ENCODE measurements around the gene BLOC1S3. TPM values are rescaled to one million over a fixed set of nuclear protein-coding genes. Genes with fewer than 3 reads are reported as not detected.

The BLOC1S3 gene
- total and polyA plus RNA-seq, 10 donors, result 5.0 to 31.7 (median 16.4) TPM

DNA sequence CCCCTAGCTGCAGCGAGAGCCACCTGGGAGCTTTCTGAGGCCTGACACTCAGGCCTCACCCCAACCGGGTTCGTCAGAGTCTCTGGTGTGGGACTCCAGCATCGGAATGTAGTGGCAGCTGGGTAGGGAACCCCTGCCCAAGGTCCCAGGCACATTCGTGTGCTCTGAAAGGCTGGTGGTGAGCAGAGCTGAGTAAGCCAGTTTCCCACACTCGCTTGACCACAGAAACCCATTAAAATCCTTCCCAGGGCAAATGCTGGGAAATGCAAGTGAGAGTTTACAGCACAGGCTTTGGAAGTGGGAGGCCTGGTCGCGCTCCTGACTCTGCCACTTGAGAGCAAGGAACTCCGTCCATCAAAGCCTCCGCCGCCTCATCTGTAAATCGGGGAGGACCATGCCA, 4.8 kb upstream of the BLOC1S3 start:
- H3K9me3 ChIP-seq, result no peaks in the 10 kb centered on the region
- peak overlapping the region in 1 of 8 donors; percentile 10 for H3K27ac ChIP-seq
- intact Hi-C loops (cut with DNase I; ENCODE audit: low total_unique reads), result no loop called here
- no peak for DNase-seq
- H3K27me3 ChIP-seq (replicated peaks in 1 of 7), result no peaks in the 10 kb centered on the region
- no peak overlapping the region for H3K4me3 ChIP-seq
- peaks cover 0 to 3% (median 0%) of the 10 kb centered on the region in 6 donors for H3K36me3 ChIP-seq
- TF ChIP-seq POLR2A (IDR thresholded peaks at IDR 0.05), result no peak
- TF ChIP-seq POLR2AphosphoS5 (IDR thresholded peaks at IDR 0.05), result no peak
- TF ChIP-seq CTCF (IDR thresholded peaks at IDR 0.05 in 8 of 11, conservative IDR thresholded peaks at IDR 0.05 in 3 of 11), result no peak
- WGBS, 5 donors, result 63 to 73% (median 67%) methylated on average over 12 of the region's 12 CpGs
- H3K4me1 ChIP-seq, result peaks cover 24 to 82% (median 60%) of the 10 kb centered on the region in 6 donors

DNA sequence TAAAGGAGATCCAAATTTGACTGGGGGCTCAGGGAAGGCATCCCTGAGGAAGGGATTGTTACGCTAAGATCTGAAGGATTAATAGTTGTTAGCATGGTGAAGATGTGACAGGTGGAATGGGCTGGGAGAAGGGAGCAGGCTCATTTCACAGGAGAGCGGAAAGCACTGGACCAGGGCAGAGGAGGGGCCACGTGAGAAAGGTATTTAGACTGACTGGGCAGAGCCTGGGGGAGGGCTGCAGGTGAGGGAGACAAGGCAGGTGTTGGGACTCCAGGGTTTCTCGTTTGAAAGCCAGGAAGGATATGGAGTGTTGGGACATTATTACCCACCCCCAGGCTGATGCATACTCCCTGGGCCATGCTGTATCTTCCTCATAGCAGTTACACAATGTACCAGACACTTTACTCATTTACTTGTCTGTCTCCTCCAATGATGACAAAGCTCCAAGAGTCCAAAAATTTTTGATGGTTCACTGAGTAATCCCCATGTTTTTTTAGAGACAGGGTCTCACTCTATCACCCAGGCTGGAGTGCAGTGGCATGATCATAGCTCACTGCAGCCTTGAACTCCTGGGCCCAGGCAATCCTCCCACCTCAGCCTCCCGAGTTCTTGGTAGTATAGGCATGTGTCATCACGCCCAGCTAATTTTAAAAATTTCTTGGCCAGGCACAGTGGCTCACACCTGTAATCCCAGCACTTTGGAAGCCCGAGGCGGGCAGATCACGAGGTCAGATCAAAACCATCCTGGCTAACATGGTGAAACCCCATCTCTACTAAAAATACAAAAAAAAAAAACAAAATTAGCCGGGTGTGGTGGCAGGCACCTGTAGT, 2.9 kb upstream of the BLOC1S3 start:
- intact Hi-C loops (cut with DNase I; ENCODE audit: low total_unique reads), result no loop called here
- H3K36me3 ChIP-seq, result peaks cover 0 to 6% (median 0%) of the 10 kb centered on the region in 6 donors
- 77 to 87% (median 84%) methylated on average over 10 of the region's 10 CpGs for WGBS, 5 donors
- no peaks in the 10 kb centered on the region for H3K9me3 ChIP-seq
- peak overlapping the region in 2 of 8 donors; percentile 44 to 91 for H3K27ac ChIP-seq
- no peak for TF ChIP-seq POLR2A (IDR thresholded peaks at IDR 0.05)
- H3K4me1 ChIP-seq, result peaks cover 29 to 79% (median 60%) of the 10 kb centered on the region in 6 donors
- no peak for DNase-seq
- no peak overlapping the region for H3K4me3 ChIP-seq
- H3K27me3 ChIP-seq (replicated peaks in 1 of 7), result no peaks in the 10 kb centered on the region

DNA sequence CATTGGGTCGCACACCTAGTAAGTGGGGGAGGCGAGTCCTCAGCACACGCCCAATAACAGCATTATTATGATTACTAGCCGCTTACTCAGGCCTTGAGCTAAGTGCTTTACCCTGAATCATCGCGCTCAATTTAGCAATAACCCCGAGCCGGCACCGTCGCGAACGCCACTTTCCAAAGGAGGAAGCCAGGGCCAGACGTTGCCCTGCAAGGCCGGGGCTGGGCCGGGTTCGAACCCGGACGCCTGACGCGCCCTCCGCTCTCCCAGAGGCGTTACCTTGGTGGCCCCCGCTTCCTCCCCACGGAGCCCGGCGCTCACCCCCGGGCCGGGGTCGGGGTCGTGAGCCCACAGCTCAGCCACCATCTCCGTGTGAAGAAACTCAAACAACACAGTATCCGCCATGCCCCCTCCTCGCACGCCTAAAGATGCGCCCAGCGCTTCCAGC, 745 bp upstream of the BLOC1S3 start, which contains the start of gene TRAPPC6A:
Gene TRAPPC6A, minus strand, starts transcription at position 421 of the 445 bp plus-strand sequence. Its CDS starts 19 bp downstream, at position 402.
- H3K27me3 ChIP-seq (replicated peaks in 1 of 7), result no peaks in the 10 kb centered on the region
- DNase-seq, result no peak
- intact Hi-C loops (cut with DNase I; ENCODE audit: low total_unique reads), result no loop called here
- TF ChIP-seq POLR2AphosphoS5 (IDR thresholded peaks at IDR 0.05), result peak; percentile 85 to 96 (median 93)
- TF ChIP-seq POLR2A (IDR thresholded peaks at IDR 0.05), result no peak
- H3K4me1 ChIP-seq, result peaks cover 19 to 81% (median 59%) of the 10 kb centered on the region in 6 donors
- WGBS, 5 donors, result 0 to 1% (median 0%) methylated on average over 31 to 36 of the region's 36 CpGs
- H3K36me3 ChIP-seq, result peaks cover 0 to 24% (median 0%) of the 10 kb centered on the region in 6 donors
- peak within 1 kb of the TSS; percentile 65 to 99 (median 87) for H3K4me3 ChIP-seq
- H3K9me3 ChIP-seq, result no peaks in the 10 kb centered on the region
- H3K27ac ChIP-seq, result peak within 1 kb of the TSS; percentile 84 to 97 (median 94)

GRCh38 chr19:45179072-45179891, 698 bp downstream of the BLOC1S3 start:
- DNase-seq, result peak; percentile 91
- no peak for TF ChIP-seq POLR2AphosphoS5 (IDR thresholded peaks at IDR 0.05)
- TF ChIP-seq CTCF (IDR thresholded peaks at IDR 0.05 in 8 of 11, conservative IDR thresholded peaks at IDR 0.05 in 3 of 11), result no peak
- no peak for TF ChIP-seq POLR2A (IDR thresholded peaks at IDR 0.05)
- Histone ChIP-seq H3K27ac (peak overlapping the region; percentile 83 to 97 (median 94)), H3K36me3 (peaks cover 0 to 24% (median 0%) of the 10 kb centered on the region in 6 donors), H3K9me3 (no peaks in the 10 kb centered on the region), H3K4me1 (peaks cover 19 to 82% (median 59%) of the 10 kb centered on the region in 6 donors), H3K27me3 (replicated peaks in 1 of 7) (no peaks in the 10 kb centered on the region), H3K4me3 (peak overlapping the region; percentile 65 to 99 (median 82))
- intact Hi-C loops (cut with DNase I; ENCODE audit: low total_unique reads), result no loop called here
- 0 to 5% (median 4%) methylated on average over 19 to 97 of the region's 97 CpGs for whole genome bisulfite sequencing, 5 donors

All from spleen (tissue), 11 donors.